IMR-90 (cell line): ENCODE results near the gene SIK3.

Experiments
- BHLHE40 ChIP-seq: fragments of 150-350 bp; IDR thresholded peaks from 2 replicates; pipeline ENCODE4 v1.6.1; 2016; ENCODE audit warnings: mild to moderate bottlenecking, low read depth, low read length
- CEBPB ChIP-seq: IDR thresholded peaks from 2 replicates; pipeline ENCODE4 v1.6.1; 2012; ENCODE audit warnings: low read depth, low read length, improper control_type of control experiment
- CHD1 ChIP-seq: IDR thresholded peaks from 2 replicates; pipeline ENCODE4 v1.6.1; 2012; ENCODE audit warnings: low read depth, low read length, improper control_type of control experiment
- MAZ ChIP-seq: IDR thresholded peaks from 2 replicates; pipeline ENCODE4 v1.6.1; 2012; ENCODE audit warnings: low read depth, mild to moderate bottlenecking, low read length, improper control_type of control experiment, moderate library complexity, borderline replicate concordance
- MXI1 ChIP-seq: IDR thresholded peaks from 2 replicates; pipeline ENCODE4 v1.6.1; 2012; ENCODE audit warnings: low read depth, mild to moderate bottlenecking, low read length, moderate library complexity, borderline replicate concordance
- POLR2A ChIP-seq: IDR thresholded peaks from 2 replicates; pipeline ENCODE4 v1.6.1; 2012; ENCODE audit warnings: mild to moderate bottlenecking, low read depth, low read length
- RAD21 ChIP-seq: IDR thresholded peaks from 2 replicates; pipeline ENCODE4 v1.6.1; 2012; ENCODE audit warnings: low read length, improper control_type of control experiment
- RFX5 ChIP-seq: IDR thresholded peaks from 2 replicates; pipeline ENCODE4 v1.8.0; 2012; ENCODE audit warnings: low read depth, mild to moderate bottlenecking, low read length, moderate library complexity
- TF ChIP-seq, protein P1 (sequence below): conservative IDR thresholded peaks from 2 replicates; pipeline ENCODE4 v1.5.1; 2012; ENCODE audit warnings: mild to moderate bottlenecking, low read depth, low read length, improper control_type of control experiment
- TF ChIP-seq, protein P2 (sequence below): fragments of 150-350 bp; IDR thresholded peaks from 2 replicates; pipeline ENCODE4 v1.6.1; 2017; ENCODE audit warnings: mild to moderate bottlenecking, antibody characterized with exemption, low read length, low read depth
- TF ChIP-seq, protein P3 (sequence below): fragments of 150-350 bp; IDR thresholded peaks from 2 replicates; pipeline ENCODE4 v1.6.1; 2016; ENCODE audit warnings: low read depth, mild to moderate bottlenecking, low read length, moderate library complexity, borderline replicate concordance

DNA sequence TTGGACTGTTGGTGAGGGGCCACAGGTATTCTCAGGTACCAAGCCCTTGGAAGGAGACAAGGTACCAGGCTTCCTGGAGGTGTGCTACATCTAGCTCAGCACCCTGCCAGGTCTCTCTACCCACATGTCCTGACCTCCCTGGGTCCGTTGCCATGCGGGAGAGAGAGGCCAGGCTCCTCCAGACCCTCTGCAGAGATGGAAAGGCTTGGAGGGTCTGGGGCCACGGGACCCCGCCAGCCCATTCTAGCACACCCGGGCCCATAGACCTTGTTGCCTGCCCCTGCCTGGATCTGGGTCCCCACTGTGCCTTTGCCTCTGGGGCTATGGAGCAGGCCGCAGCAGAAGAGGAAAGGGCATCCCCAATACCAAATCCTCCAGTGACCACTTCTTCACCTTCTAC lies 270.8 kb downstream of the SIK3 start:
- TF ChIP-seq, protein P1, sequence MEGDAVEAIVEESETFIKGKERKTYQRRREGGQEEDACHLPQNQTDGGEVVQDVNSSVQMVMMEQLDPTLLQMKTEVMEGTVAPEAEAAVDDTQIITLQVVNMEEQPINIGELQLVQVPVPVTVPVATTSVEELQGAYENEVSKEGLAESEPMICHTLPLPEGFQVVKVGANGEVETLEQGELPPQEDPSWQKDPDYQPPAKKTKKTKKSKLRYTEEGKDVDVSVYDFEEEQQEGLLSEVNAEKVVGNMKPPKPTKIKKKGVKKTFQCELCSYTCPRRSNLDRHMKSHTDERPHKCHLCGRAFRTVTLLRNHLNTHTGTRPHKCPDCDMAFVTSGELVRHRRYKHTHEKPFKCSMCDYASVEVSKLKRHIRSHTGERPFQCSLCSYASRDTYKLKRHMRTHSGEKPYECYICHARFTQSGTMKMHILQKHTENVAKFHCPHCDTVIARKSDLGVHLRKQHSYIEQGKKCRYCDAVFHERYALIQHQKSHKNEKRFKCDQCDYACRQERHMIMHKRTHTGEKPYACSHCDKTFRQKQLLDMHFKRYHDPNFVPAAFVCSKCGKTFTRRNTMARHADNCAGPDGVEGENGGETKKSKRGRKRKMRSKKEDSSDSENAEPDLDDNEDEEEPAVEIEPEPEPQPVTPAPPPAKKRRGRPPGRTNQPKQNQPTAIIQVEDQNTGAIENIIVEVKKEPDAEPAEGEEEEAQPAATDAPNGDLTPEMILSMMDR = no peak
- TF ChIP-seq CEBPB = no peak
- TF ChIP-seq BHLHE40 = no peak
- no peak for TF ChIP-seq MXI1
- no peak for TF ChIP-seq RFX5
- TF ChIP-seq POLR2A = no peak
- TF ChIP-seq, protein P2, sequence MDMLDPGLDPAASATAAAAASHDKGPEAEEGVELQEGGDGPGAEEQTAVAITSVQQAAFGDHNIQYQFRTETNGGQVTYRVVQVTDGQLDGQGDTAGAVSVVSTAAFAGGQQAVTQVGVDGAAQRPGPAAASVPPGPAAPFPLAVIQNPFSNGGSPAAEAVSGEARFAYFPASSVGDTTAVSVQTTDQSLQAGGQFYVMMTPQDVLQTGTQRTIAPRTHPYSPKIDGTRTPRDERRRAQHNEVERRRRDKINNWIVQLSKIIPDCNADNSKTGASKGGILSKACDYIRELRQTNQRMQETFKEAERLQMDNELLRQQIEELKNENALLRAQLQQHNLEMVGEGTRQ = no peak
- TF ChIP-seq CHD1 = no peak
- TF ChIP-seq, protein P3, sequence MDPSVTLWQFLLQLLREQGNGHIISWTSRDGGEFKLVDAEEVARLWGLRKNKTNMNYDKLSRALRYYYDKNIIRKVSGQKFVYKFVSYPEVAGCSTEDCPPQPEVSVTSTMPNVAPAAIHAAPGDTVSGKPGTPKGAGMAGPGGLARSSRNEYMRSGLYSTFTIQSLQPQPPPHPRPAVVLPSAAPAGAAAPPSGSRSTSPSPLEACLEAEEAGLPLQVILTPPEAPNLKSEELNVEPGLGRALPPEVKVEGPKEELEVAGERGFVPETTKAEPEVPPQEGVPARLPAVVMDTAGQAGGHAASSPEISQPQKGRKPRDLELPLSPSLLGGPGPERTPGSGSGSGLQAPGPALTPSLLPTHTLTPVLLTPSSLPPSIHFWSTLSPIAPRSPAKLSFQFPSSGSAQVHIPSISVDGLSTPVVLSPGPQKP = no peak
- TF ChIP-seq RAD21 = no peak
- no peak for TF ChIP-seq MAZ
